ENCODE measurements around the gene PCNX3.

The PCNX3 gene

DNA sequence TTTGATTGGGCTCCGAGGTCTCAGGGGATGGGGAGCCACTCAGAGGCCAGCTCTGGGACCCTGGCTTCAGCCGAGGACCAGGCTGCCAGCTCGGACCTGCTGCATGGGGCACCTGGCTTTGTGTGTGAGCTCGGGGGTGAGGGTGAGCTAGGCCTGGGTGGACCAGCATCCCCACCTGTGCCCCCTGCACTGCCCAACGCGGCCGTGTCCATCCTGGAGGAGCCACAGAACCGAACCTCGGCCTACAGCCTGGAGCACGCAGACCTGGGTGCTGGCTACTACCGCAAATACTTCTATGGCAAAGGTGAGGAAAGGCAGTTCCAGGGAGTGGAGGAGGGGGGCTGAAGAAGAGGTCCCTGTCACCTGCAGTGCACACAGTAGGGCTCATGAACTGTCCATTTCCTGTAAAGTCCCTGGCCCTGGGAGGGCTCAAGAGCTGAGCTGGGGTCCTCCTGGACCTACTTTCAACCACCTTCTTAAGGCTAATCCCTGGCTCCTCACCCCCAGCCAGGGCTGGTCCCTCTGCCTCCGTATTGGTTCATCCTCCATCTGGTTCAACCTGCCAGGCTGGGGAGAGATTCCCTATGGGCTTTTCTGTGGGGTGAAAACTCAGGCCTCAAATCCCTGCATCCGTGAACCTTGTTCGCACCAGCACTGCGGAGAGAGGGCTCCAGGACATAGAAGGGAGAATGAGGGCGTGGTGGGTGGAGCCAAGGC is 25.9 kb downstream of the PCNX3 start:
- no peak for DNase-seq

DNA sequence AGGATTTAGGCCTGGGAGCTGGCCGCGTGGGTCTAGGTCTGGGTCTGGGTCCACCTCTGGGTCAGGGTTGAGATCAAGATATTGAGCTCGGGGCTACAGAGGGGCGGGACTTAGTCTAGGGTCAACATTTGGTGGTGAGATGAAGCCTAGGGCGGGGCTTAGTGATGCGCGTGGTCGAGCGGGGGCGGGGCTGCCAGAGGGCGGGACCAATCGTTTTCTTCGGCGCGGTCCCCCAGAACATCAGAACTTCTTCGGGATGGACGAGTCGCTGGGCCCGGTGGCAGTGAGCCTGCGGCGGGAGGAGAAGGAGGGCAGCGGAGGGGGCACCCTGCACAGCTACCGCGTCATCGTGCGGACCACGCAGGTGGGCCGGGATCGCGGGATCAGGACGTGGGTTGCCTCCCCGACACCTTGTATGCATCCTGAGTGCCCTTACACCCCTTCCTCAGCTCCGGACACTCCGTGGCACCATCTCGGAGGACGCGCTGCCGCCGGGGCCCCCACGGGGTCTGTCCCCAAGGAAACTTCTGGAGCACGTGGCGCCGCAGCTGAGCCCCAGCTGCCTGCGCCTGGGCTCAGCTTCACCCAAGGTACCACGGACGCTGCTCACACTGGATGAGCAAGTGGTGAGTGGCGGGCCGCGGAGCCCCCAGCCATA is 26.6 kb downstream of the PCNX3 start:
- DNase-seq: peak; percentile 33

DNA sequence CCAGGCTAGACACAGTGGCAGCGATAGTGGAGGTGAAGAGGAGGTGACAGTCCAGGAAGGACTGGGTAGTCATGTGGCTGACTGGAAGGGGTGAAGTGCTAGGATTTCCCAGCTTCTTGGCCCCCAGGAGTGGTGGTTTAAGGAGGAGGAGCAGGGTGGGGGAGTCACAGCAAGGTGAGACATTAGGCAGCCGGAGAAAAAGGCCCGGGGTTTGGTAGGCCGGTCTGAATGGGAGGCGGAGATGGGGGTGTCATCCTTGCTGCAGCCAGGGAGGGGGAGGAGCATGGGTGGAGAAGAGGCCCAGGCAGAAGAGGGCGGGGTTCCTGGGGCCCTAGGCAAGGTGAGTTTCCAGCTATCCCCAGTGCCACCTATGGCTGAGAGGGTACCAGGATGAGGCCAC is 28.4 kb downstream of the PCNX3 start:
- no peak for DNase-seq

DNA sequence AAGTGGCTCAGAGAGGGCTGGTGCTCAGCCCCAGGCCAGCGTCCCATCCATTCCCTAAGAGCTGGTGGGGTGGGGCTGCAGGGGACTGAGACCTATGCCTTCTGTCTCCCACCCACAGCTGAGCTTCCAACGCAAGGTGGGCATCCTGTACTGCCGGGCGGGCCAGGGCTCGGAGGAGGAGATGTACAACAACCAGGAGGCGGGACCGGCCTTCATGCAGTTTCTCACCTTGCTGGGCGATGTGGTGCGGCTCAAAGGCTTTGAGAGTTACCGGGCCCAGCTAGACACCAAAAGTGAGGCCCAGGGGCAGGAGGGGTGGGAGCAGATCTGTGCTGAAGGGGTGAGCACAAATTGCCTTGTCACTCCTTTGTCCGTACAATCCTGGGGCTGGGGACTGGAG is 29.3 kb downstream of the PCNX3 start:
- DNase-seq: no peak

DNA sequence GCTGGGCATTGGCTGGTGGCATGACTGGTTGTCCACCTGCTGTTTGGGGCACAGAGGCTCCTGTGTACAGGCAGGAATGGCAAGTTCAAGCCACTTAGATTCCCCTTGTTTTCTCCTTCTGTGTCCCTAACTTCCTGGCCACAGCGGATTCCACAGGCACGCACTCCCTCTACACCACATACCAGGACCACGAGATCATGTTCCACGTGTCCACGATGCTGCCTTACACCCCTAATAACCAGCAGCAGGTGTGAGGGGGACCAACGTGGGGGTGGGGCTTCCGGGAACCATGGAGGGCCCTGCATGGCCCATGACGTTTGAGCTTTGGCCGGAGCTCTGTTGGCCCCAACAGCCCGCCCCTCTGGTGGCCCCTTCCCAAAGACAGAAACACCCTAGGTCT is 30.1 kb downstream of the PCNX3 start:
- DNase-seq: no peak

DNA sequence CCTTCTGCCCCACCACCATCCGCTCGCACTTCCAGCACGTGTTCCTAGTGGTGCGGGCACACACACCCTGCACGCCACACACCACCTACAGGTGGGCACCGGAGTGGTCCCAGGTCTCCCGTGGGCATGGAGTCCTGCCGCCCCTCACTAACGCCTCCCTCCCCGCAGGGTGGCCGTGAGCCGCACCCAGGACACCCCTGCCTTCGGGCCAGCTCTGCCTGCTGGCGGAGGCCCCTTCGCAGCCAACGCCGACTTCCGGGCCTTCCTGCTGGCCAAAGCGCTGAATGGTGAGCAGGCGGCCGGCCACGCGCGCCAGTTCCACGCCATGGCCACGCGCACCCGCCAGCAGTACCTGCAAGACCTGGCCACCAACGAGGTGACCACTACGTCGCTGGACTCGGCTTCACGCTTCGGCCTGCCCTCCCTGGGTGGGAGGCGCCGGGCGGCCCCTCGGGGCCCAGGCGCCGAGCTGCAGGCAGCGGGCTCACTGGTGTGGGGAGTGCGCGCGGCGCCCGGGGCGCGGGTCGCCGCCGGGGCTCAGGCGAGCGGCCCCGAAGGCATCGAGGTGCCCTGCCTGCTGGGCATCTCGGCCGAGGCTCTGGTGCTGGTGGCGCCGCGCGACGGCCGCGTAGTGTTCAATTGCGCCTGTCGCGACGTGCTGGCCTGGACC is 30.8 kb downstream of the PCNX3 start:
- no peak for DNase-seq

DNA sequence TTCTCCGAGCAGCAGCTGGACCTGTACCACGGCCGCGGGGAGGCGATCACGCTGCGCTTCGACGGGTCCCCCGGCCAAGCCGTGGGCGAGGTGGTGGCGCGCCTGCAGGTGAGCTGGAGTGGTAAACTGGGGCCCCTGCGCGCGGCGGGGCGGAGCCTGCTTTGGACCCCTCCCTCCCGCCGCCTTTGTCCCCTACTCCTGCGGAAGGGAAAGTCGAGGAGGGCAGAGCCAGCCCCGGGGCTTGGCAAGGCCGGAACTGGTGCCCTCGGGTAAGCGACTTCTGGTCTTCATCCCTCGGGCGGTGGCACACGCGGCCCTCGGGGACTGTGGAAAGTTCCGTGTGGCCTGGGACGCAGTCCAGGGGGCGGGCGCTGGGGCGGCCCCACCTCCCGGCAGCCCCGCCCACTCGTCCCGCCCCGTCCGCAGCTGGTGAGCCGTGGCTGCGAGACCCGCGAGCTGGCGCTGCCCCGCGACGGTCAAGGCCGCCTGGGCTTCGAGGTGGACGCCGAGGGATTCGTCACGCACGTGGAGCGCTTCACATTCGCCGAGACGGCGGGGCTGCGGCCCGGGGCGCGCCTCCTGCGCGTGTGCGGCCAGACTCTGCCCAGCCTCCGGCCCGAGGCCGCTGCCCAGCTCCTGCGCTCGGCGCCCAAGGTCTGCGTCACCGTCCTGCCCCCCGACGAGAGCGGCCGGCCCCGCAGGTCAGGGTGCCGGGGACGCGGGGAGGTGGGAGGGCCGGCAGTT is 31.6 kb downstream of the PCNX3 start:
- no peak for DNase-seq

DNA sequence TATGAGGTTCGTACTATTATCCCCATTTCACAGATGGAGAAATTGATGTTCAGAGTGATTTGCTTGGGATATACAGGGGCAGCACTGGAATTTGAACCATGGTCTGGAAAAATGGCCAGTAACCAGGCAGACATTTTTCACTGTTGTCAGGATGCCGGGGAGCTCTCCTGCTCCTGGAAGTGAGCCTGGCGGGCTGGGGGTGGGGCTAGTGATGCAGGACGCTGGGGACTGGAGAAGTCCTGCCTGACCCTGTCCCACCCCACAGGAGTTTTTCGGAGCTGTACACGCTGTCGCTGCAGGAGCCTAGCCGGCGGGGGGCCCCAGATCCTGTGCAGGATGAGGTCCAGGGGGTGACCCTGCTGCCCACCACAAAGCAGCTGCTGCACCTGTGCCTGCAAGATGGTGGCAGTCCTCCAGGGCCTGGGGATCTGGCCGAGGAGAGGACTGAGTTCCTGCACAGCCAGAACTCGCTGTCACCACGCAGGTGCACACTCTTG is 33.5 kb downstream of the PCNX3 start:
- no peak for DNase-seq

DNA sequence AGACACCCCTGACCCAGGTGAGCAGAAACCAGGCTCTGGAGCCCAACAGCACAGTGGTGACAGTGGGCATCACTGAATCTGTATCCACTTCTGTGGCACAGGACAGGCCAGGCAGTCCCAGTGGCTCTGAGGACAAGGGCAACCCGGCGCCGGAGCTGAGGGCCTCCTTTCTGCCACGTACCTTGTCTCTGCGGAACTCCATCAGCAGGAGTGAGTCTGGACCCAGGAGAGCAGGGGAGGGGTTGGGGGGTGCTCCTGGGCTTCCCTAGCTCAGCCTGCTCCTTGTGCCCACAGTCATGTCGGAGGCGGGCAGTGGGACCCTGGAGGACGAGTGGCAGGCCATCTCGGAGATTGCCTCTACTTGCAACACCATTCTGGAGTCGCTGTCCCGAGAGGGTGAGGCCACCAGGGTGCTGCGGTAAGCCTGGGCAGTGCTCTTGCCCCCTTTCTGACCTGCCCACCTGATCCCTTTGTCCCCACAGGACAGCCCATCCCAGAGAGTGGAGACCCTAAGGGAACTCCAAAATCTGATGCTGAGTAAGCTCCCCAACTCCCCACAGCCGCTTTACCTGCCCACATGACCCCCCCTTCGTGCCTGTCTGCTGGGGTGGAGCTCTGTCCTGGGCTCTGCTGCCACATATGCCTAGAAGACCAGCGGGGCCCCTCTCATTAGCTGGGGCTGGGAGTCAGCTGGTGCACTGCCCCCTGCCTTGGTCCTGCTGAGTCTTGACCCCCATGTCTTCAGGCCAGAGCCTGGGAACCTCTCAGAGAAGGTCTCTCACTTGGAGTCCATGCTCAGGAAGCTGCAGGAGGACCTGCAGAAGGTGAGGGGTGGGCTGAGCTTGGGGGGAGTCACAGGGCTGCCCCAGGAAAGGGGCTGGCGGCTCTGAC is 34.3 kb downstream of the PCNX3 start:
- peak; percentile 11 for DNase-seq

DNA sequence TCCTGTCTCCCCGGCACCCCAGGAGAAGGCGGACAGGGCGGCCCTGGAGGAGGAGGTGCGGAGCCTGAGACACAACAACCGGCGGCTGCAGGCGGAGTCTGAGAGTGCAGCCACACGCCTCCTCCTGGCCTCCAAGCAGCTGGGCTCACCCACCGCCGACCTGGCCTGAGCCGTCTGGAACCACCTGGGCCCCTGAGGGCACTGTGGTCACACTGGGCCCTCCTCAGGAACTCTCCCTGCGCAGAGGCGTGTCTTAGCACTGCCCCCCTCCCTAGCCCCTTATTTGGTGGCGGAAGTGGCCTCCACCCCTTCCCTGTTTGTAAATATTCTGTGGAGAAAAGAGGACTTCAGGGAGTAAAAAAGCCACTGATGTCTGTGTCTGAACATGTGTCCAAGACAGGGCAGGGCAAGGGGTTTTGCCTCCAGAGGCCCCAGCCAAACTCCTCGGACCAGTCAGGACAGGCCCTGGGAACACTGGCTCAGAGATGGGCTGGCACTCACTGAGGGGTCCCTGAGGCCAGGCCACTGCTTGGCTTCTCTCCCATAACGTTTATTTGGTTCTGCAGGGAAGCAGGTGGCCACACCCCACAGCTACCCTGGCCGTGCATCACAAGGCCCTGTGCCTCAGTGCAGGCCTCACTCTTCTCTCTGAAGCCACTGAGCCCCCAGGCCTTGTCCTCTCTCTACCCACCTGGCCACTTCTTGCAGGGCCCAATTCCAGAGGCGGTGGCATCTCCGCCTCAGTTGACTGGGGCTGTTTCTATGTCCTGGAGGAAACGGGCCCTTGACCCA is 35.2 kb downstream of the PCNX3 start:
- DNase-seq: no peak

DNA sequence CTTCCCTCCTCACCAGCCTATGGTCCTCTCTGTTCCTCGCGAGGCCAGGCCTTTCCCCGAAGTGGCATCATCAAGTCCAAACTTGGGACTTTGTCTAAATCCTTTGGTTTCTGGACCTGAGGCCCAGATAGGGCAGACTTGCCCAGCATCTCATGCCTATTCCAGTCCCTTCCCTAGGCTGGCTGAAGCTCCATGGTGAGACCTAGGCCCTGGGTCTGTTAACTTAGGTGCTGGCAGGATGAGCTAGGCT is 35.7 kb downstream of the PCNX3 start:
- DNase-seq: no peak

DNA sequence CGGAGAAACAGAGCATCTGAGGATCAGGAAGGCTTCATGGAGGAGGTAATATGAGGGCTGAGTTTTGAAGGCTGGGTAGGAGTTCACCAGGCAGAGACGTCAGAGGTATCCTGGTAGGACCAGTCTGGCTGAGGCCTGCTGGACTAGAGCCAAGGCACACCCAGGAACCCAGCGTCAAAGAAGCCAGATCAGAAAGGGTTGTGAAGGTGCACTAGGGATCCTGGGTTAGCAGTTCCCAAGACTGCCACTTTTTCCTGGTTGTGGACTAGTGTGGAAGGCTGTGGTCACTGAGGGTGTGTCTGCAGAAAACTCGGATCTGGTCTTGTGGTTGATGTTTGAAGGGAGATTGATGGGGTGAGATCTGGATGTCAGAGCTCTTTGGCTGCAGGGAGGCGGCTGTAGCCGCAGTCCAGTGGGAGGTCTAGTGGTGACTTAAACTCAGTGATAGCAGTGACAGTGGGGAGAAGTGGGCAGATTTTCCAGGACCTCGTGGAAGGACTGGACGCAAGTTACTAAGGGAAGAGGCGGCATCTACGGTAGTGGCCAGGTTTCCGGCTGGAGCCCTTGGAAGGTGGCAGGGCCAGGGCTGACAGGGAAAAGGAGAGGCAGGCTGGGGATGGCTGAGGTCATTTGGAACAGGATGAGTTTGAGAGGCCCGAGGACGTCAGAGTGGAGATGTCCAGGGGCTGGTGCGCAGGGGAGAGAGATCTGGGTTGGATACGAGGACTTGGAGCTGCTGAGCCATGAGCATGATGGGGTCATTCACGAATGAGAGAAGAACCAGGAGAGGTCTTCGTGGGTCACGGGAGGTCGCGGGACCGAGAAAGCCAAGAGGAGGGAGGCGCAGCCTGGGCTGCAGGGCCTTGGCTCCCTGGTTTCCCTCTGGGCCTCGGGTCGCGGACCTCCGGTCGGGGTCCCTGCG is 36.3 kb downstream of the PCNX3 start:
- no peak for DNase-seq

DNA sequence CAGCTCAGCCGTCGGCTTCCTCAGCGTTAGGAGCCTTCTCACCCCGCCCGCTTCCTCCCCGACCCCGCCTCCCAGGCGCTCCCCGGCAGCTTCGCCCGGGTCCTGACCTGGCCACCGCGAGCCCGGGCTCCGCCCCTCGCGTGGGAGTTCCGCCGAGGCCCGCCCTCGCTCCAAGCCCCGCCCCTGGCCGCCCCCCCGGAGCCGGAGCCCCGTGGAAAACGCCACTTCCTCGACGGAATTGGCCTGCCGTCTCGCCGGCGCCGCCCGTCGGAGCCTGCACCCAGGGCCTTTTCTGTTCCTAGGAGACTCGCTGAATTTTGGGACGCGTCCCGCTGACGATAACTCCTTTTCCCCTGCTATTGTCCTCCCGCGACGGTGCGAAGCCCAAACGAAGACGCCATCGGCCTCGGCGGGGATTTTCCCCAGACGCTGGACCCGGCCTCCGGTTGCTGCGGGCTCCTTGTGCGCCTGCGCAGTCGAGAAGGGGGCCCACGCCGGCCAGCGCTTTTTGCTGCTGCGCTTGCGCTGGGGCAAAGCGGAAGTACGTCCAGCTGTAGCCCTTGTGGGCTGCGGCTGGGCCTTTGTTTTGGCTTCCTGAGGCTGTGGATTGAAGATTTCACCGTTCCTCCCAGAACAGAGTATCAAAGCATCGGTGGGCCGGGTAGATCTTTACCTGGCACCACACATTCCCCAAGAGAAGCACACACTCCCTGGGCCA is 37.1 kb downstream of the PCNX3 start:
- peak; percentile 97 for DNase-seq

DNA sequence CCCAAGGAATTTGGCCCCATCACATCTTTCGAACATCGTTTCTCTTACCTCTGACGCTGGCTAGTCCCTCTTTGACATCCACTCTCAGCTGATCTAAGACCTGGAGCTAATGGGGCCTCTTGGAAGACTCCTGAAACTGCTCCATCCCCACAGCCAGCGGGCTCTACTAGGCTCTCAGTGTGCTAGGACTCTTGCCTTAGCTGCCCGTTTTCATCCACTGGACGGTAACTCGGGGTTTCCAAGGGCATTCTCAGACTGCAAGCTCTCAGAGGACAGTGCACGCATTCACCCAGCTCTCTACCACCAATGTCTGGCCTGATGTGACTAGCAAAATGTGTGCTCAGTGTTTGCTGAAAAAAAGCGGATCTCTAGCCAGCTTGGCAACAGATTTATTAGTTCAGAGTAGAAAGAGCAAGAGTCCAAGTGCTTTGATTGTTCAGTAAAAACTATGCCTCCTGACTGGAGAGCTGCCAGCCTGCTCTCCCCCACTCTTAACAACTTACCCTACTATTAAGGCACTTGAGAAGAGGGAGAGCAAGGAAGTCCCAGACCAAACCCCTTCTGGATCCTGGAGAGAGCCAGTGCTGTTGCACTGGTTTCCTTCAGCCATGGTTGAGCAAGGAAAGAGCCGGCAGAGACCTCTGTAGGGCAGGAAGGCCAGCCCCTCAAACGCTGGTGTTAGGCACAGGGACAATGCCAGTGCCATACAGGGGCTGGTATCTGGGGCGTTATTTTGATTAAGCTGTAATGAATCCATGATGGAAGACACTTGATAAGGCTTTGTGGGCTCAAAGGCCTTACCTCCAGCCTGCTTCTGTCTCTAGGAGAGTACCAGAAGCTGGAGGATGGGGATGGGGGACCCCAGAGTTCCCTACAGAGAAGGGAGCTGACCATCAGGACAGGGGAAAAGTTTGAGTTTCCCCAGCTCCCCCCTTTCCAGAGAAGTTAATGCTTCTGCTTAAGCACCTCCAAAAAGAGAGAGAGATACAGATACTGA is 38.0 kb downstream of the PCNX3 start:
- DNase-seq: no peak

DNA sequence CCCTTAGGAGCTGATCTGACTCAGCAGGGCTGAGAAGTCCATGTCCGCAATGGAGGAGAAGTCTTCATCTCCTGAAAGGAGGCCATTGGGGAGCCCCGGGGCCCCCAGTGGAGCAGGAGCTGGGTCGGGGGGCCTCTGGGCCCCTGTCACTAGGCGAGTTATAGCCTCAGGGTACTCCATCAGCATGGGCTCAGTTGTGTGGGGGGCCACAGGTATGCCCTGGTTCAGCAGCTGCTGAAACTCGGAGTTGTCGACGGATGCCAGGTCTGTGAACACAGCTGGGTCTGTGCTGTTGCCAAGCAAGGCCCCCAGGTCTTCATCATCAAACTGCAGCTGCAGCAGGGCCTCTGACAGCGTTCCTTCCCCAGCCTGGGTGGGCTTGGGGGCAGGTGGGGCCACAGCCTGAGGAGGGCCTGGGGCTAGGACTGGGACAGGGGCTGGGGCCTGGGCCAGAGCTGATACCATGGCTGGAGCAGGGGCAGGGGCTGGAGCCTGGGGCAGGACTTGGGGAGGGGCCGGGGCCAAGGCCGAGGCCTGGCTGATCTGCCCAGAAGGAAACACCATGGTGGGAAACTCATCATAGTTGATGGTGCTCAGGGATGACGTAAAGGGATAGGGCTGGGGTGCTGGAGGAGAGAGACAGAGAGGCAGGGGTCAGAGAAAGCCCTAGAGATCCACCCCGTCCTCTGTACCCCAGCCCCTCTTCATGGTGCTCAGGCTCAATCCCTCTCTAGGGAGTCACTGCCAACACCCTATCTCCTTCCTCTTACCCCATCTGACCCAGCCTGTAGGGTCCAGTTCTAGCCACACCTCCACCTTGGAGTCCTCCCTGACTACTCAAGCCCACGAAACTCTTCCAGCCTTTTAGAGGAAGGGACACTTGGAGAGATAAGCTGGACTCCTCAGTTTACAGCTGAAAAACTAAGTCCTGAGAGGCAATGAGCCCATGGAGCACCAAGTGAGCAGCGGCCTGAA is 39.1 kb downstream of the PCNX3 start:
- no peak for DNase-seq

DNA sequence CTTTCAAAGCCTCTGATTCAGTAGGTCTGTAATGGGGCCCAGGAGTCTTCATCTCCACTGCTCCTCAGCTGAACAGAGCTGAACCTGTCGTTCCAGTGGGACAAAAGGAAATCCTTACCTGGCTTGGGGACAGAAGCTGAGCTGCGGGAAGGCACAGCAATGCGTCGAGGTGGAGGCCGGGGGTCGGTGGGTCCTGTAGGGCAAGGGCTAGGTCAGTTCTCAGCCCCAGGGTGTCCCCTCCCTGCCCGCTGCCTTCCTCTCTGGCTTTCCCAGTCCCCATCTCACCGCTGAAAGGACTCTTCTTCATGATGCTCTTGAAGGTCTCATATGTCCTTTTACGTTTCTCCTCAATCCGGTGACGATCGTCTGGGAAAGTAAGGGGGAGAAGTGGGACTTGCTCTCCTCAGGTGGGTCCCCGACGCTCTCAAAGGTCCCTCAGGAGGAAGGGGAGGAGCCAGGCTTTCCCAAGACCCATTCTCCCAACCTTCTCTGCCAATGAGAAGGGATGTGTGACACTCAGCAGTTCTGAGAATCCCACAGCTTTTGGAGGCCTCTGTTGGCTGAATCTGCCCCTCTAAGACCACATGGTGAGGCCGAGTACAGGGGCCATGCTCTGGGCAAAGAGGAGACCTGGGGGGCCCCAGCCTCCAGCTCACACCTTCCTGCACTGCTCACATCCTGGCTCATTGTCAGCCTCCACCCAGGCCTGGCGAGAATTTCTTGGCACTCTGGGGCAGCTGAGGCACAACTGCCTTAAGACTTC is 40.2 kb downstream of the PCNX3 start:
- no peak for DNase-seq

DNA sequence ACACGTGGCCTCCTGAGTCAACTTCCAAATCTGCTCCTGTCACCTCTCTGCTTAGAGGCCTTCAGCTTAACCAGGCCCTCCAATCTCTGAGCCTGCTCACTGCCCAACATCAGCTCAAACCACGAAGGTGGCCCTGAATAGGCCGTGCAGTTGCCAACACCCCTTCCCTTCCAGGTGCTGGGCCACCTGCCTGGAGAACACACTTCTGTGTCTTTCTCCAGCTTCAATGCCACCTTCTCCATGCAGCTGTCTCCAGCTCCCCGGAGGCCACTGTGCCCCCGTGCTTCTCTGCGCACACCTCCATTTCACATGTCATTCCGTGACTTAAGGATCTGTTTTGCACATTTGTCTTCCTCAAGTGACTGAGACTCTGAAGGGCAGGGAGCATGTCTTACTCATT is 41.9 kb downstream of the PCNX3 start:
- DNase-seq: no peak

Data from CD4-positive, alpha-beta T cell treated with Interleukin-15 for 1 hour (primary cell).